AG10803 (cell line): ENCODE results near the gene ACR.

ENCODE experiments used
- DNase-seq: peaks from one replicate; pipeline ENCODE4 v3.0.0; 2010; ENCODE audit warnings: low read depth
- H3K4me3 ChIP-seq: 2 replicates; pipeline ENCODE4 v1.5.1; 2011; ENCODE audit warnings: mild to moderate bottlenecking, low read length, control low read depth
- TF ChIP-seq, protein P1 (sequence below): conservative IDR thresholded peaks from 2 replicates; pipeline ENCODE4 v1.5.1; 2011; ENCODE audit warnings: mild to moderate bottlenecking, low read length, control low read depth, inconsistent platforms

The ACR gene

DNA sequence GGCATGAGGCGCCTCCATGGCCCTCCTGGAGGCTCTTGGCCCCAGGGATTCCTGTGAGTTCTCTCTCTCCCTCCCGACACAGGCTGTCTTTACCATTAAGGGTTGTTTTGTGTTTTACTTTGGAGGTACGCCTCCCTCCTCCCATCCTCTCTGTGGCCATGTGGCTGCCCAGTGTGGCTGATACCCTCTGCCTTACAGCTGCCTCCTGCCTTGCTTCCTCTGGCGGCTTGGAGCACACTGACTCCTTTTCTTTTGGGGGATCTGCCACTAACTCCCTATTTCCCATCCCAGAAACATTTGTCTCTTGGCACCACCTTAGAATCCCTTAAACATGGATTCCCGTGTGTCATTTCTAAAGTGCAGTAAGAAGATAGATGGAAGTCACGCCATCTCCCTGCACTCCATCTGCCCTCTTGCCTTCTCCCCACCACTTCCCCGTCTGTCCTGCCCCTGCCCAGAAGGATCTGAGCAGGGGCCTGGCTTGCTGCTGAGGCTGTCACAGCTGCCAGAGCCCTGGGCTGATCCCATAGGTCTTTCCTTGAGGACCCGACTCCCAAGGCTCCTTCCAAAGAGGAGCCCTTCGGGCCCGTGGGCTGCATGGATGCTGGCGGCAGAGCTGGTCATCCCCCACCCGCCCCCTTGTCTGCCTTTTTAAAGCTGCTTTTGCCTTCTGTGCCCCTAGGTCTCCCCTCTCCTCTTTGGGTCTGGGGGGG is 15.1 kb upstream of the ACR start:
- no peak overlapping the region for H3K4me3 ChIP-seq

DNA sequence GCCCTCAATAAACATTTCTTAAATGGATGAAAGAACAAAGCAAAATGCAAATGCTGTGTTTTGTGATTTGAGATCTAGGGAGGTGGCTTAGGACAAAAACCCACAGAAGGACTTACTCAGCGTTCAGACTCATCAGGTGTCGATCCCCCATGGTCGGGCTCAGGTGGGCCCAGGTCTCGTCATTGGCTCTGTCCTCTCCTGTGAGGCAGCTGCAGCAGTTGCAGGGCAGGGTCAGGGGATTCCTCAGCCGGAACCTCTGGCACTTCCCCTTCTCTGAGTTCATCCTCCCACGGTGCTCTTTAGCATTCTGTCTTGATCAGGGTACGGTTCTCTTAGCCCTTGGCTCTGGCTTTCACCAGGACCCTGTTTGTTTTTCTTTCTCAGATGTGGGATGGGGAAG is 14.0 kb upstream of the ACR start:
- DNase-seq: no peak
- no peak overlapping the region for H3K4me3 ChIP-seq
- TF ChIP-seq, protein P1, sequence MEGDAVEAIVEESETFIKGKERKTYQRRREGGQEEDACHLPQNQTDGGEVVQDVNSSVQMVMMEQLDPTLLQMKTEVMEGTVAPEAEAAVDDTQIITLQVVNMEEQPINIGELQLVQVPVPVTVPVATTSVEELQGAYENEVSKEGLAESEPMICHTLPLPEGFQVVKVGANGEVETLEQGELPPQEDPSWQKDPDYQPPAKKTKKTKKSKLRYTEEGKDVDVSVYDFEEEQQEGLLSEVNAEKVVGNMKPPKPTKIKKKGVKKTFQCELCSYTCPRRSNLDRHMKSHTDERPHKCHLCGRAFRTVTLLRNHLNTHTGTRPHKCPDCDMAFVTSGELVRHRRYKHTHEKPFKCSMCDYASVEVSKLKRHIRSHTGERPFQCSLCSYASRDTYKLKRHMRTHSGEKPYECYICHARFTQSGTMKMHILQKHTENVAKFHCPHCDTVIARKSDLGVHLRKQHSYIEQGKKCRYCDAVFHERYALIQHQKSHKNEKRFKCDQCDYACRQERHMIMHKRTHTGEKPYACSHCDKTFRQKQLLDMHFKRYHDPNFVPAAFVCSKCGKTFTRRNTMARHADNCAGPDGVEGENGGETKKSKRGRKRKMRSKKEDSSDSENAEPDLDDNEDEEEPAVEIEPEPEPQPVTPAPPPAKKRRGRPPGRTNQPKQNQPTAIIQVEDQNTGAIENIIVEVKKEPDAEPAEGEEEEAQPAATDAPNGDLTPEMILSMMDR: no peak

More for the DNA sequence above, 15.1 kb upstream of the ACR start:
- TF ChIP-seq, protein P1: no peak
- DNase-seq: no peak

DNA sequence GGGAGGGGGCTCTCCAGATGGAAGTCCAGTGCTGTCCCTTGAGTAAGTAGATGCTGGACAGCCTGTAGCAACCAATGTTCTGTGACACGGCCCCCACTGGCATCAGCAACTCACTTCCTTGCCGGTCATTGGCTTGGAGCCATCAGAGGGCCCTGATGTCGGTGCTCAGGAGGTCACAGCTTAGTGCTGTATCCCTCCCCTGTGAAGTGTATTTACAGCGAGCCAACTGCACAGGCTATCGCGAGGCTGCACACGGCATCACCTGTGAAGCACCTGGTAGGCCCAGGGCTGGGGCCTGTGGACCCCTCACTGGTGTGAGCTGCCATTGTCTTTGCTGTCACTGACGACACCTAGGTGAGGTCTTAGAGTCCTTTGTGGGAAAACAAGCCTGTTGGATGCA is 13.4 kb upstream of the ACR start:
- TF ChIP-seq, protein P1: no peak

DNA sequence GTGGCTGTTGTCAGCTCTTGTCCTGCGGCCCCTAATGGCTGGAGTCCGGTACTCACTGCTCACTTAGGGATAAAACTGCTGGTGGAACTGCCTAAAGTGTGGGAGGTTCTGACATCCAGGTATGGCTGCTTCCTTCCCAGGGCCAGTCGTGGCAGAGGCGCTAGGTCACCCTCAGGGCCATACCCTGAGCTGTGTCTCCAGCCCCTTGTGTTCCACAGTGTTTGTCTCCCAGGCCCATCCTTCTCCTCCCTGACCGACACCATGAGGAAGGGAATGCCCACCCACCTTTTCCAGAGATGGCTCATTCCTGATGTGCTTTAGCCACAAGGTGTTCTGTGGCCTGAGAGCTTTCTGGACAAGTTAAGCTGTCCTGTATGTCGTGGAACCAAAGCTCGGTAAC is 12.4 kb upstream of the ACR start:
- TF ChIP-seq, protein P1: no peak
- no peak for DNase-seq

More for the DNA sequence above, 13.4 kb upstream of the ACR start:
- no peak for DNase-seq
- no peak overlapping the region for H3K4me3 ChIP-seq

DNA sequence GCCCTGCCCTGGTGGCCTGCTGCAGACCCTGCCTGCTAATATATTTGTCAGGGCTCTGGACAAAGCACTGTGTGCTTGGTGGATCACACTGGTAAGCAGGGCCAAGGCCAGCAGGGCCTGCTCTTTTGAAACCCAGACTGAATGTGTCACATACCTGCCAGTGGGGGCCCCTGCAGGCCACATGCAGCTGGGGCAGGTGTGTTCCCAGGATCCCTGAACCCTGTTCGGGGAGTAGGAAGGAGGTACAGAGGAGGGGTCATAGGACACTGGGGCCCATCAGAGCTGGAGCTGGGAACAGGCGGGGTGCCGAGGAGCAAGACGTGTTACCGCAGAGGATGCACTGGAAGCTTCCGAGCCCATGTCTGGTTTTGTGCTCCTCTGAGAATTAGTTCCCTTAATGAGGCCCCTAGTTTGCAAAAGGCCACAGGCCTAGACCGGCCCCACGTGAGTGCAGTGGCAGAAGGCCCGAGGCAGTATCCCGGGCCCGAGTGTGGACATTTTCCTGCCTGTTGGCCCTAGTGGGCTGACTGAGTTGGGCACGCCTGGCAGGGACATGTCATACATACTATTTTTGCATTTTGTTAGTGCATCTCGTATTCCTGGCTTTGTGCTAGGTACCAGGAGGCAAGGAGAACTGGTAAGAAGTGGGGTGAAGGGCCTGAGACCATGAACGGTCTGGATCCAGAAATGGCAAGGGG is 11.2 kb upstream of the ACR start:
- no peak overlapping the region for H3K4me3 ChIP-seq
- DNase-seq: no peak
- TF ChIP-seq, protein P1: no peak

More for the DNA sequence above, 12.4 kb upstream of the ACR start:
- H3K4me3 ChIP-seq: no peak overlapping the region

DNA sequence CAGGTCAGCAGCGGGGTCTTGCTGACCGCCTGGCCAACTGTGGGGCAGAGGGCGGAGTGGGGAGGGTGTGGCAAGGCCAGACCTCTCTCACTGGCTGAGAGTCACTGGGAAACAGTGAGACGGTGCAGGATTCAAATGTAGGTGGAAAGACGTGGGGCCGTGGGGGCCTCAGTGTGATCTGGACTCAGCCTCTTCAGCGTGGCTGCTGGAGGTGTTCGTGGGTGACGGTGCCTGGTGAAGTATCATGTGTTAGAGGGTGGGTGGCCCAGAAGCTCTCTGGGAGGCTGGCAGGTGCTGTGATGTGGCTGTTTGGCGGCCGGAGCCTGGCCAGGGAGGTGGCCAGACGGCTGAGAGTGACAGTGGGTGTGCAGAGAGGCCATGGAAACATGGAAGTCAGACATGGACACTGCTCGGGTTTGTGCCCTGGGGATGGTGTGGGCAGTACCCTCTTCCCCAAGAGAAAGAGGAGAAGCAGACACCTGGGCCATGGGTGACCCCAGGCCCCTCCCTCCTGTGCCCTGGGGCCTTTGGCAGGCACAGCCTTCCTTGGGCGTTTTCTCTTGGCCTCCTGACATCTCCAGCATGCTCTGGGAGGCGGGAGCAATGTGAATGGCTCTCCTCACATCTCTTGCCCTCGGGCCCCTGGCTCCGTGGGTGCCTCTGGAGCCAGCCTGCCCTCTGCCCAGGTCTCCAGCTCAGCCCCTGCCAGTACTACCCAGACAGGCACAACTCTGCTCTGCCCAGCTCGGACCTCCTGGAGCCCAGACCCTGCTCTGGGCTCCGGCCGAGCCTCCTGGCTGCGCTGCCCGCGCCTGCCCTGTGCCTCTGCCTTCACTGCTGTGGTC is 10.1 kb upstream of the ACR start:
- DNase-seq: no peak
- TF ChIP-seq, protein P1: no peak
- no peak overlapping the region for H3K4me3 ChIP-seq
